Suppressor macrophage (primary cell): Measurements from ENCODE around the gene MYLIP.

Experiments used
- DNase-seq, 4 experiments: peaks; one replicate each; pipeline ENCODE4 v3.0.0-alpha.2; 2020 to 2022
- total RNA-seq, 17 experiments: gene quantifications; one replicate each; lab custom pipeline; 2026; ENCODE audit warnings: mixed read lengths in 6 of 17, inconsistent platforms in 3 of 17; lab: John Stamatoyannopoulos, UW

Gene MYLIP
- 5.1 to 22.4 (median 12.1) reads per million in 17 experiments for total RNA-seq

- peak; percentile 97 to 99 (median 98) for DNase-seq
These were observed at the start of gene MYLIP for GRCh38 chr6:16128759-16129622. Gene MYLIP (plus strand): TSS chr6:16129086. CDS start chr6:16129323, 237 bp downstream.

- DNase-seq: no peak
These were observed 49.5 kb upstream of the MYLIP start for GRCh38 chr6:16079354-16079753.

- no peak for DNase-seq
These were observed 48.7 kb upstream of the MYLIP start for GRCh38 chr6:16080204-16080603.

- no peak for DNase-seq
These were observed 47.6 kb upstream of the MYLIP start for GRCh38 chr6:16081326-16081725.

- no peak for DNase-seq
These were observed 46.5 kb upstream of the MYLIP start for GRCh38 chr6:16082361-16082760.

GRCh38 chr6:16086965-16087364, 41.9 kb upstream of the MYLIP start:
- no peak for DNase-seq

- no peak for DNase-seq
These were observed 41.5 kb upstream of the MYLIP start for GRCh38 chr6:16087386-16087785.

- no peak for DNase-seq
These were observed 40.5 kb upstream of the MYLIP start for GRCh38 chr6:16088409-16088808.

- peak in 1 of 4 experiments; percentile 10 for DNase-seq
These were observed 39.4 kb upstream of the MYLIP start for GRCh38 chr6:16089232-16090062.

GRCh38 chr6:16090452-16090851, 38.4 kb upstream of the MYLIP start:
- DNase-seq: no peak

- no peak for DNase-seq
These were observed 38.0 kb upstream of the MYLIP start for GRCh38 chr6:16090920-16091319.

- DNase-seq: peak; percentile 57 to 76 (median 72)
These were observed 36.7 kb upstream of the MYLIP start for GRCh38 chr6:16092140-16092539.

GRCh38 chr6:16092990-16093389, 35.9 kb upstream of the MYLIP start:
- peak; percentile 23 to 66 (median 42) for DNase-seq

GRCh38 chr6:16095180-16095579, 33.7 kb upstream of the MYLIP start:
- DNase-seq: no peak

GRCh38 chr6:16097382-16098171, 31.3 kb upstream of the MYLIP start:
- DNase-seq: no peak

GRCh38 chr6:16098211-16098610, 30.7 kb upstream of the MYLIP start:
- DNase-seq: no peak

GRCh38 chr6:16102208-16102607, 26.7 kb upstream of the MYLIP start:
- no peak for DNase-seq

GRCh38 chr6:16103722-16104121, 25.2 kb upstream of the MYLIP start:
- no peak for DNase-seq

- no peak for DNase-seq
These were observed 24.1 kb upstream of the MYLIP start for GRCh38 chr6:16104624-16105433.

GRCh38 chr6:16105854-16106253, 23.0 kb upstream of the MYLIP start:
- DNase-seq: peak; percentile 8 to 83 (median 46)

- no peak for DNase-seq
These were observed 21.7 kb upstream of the MYLIP start for GRCh38 chr6:16106991-16107787.
